H9 (cell line): ENCODE measurements around the gene CCDC187. TPM values are rescaled to one million over a fixed set of nuclear protein-coding genes. Genes with fewer than 3 reads are reported as not detected.

Experiments used
- DNase-seq: peaks from one replicate; pipeline ENCODE4 v3.0.0-alpha.2; 2017
- H2AFZ ChIP-seq: one replicate; pipeline ENCODE4 v1.6.1; 2013; ENCODE audit warnings: mild to moderate bottlenecking, low read length, control low read depth, moderate library complexity
- H2AK5ac ChIP-seq: 2 replicates; pipeline ENCODE4 v1.6.1; 2013; ENCODE audit warnings: low read length, control low read depth, mixed read lengths; ENCODE audit not compliant: insufficient read length
- H2BK120ac ChIP-seq: one replicate; pipeline ENCODE4 v1.6.1; 2013; ENCODE audit warnings: low read depth, mild to moderate bottlenecking, low read length, control low read depth, inconsistent platforms; ENCODE audit not compliant: poor library complexity, severe bottlenecking
- H2BK12ac ChIP-seq: 2 replicates; pipeline ENCODE4 v1.6.1; 2013; ENCODE audit warnings: low read length, control low read depth, mixed read lengths, low read depth; ENCODE audit not compliant: insufficient read length
- H2BK15ac ChIP-seq: 2 replicates; pipeline ENCODE4 v1.6.1; 2013; ENCODE audit warnings: low read depth, low read length, control low read depth
- H2BK20ac ChIP-seq: one replicate; pipeline ENCODE4 v1.6.1; 2013; ENCODE audit warnings: low read depth, mild to moderate bottlenecking, low read length, control low read depth, inconsistent platforms; ENCODE audit not compliant: poor library complexity, severe bottlenecking
- H2BK5ac ChIP-seq: 2 replicates; pipeline ENCODE4 v1.6.1; 2013; ENCODE audit warnings: low read length, control low read depth, mixed read lengths; ENCODE audit not compliant: insufficient read length
- H3K14ac ChIP-seq: 2 replicates; pipeline ENCODE4 v1.6.1; 2013; ENCODE audit warnings: low read length, control low read depth; ENCODE audit not compliant: insufficient read depth
- H3K18ac ChIP-seq: 2 replicates; pipeline ENCODE4 v1.6.1; 2013; ENCODE audit warnings: low read depth, mild to moderate bottlenecking, mixed read lengths, low read length, control low read depth; ENCODE audit not compliant: insufficient read length
- H3K23ac ChIP-seq: 2 replicates; pipeline ENCODE4 v1.6.1; 2013; ENCODE audit warnings: low read length, control low read depth, mixed read lengths, low read depth; ENCODE audit not compliant: insufficient read length
- H3K23me2 ChIP-seq: 2 replicates; pipeline ENCODE4 v1.6.1; 2013; ENCODE audit warnings: low read depth, mild to moderate bottlenecking, mixed read lengths, low read length, control low read depth; ENCODE audit not compliant: insufficient read length, poor library complexity, severe bottlenecking
- H3K27ac ChIP-seq: 2 replicates; pipeline ENCODE4 v1.5.1; 2013; ENCODE audit warnings: low read length, control low read depth, mixed read lengths, low read depth; ENCODE audit not compliant: insufficient read length
- H3K27me3 ChIP-seq: 2 replicates; pipeline ENCODE4 v1.6.1; 2013; ENCODE audit warnings: low read length, control low read depth, inconsistent platforms; ENCODE audit not compliant: insufficient read depth
- H3K4ac ChIP-seq: 2 replicates; pipeline ENCODE4 v1.6.1; 2013; ENCODE audit warnings: low read depth, mild to moderate bottlenecking, control low read depth, inconsistent platforms, low read length, moderate library complexity
- H3K4me1 ChIP-seq: 2 replicates; pipeline ENCODE4 v1.6.1; 2013; ENCODE audit warnings: low read length, control low read depth, inconsistent platforms; ENCODE audit not compliant: insufficient read depth
- H3K4me2 ChIP-seq: 2 replicates; pipeline ENCODE4 v1.6.1; 2013; ENCODE audit warnings: low read length, control low read depth, mixed read lengths; ENCODE audit not compliant: insufficient read length, insufficient read depth
- H3K56ac ChIP-seq: 2 replicates; pipeline ENCODE4 v1.6.1; 2013; ENCODE audit warnings: low read depth, mild to moderate bottlenecking, mixed read lengths, low read length, control low read depth; ENCODE audit not compliant: insufficient read length
- H3K79me1 ChIP-seq: 2 replicates; pipeline ENCODE4 v1.6.1; 2013; ENCODE audit warnings: low read depth, mild to moderate bottlenecking, moderate library complexity, low read length, control low read depth, inconsistent platforms; ENCODE audit not compliant: insufficient read depth, poor library complexity, severe bottlenecking
- H3K79me2 ChIP-seq: 2 replicates; pipeline ENCODE4 v1.6.1; 2013; ENCODE audit warnings: low read length, control low read depth, inconsistent platforms; ENCODE audit not compliant: insufficient read depth
- H3K9ac ChIP-seq: 2 replicates; pipeline ENCODE4 v1.6.1; 2013; ENCODE audit warnings: low read length, control low read depth, mixed read lengths; ENCODE audit not compliant: insufficient read length; ENCODE audit errors: extremely low read depth
- H3K9me3 ChIP-seq: one replicate; pipeline ENCODE4 v1.6.1; 2013; ENCODE audit warnings: low read depth, low read length, inconsistent platforms; ENCODE audit not compliant: control insufficient read depth
- H3T11ph ChIP-seq: one replicate; pipeline ENCODE4 v1.6.1; 2013; ENCODE audit warnings: mild to moderate bottlenecking, low read length, control low read depth, inconsistent platforms
- H4K20me1 ChIP-seq: one replicate; pipeline ENCODE4 v1.6.1; 2013; ENCODE audit not compliant: control insufficient read depth, insufficient read length, insufficient read depth
- H4K5ac ChIP-seq: 2 replicates; pipeline ENCODE4 v1.6.1; 2013; ENCODE audit warnings: low read depth, mild to moderate bottlenecking, mixed read lengths, low read length, control low read depth; ENCODE audit not compliant: insufficient read length
- H4K8ac ChIP-seq: replicated peaks from 2 replicates; pipeline ENCODE4 v1.6.1; 2013; ENCODE audit warnings: low read length, control low read depth, mixed read lengths, low read depth; ENCODE audit not compliant: insufficient read length
- H4K91ac ChIP-seq: 2 replicates; pipeline ENCODE4 v1.6.1; 2013; ENCODE audit warnings: low read depth, mild to moderate bottlenecking, moderate library complexity, mixed read lengths, low read length, control low read depth; ENCODE audit not compliant: insufficient read length
- H3K27ac Mint-ChIP-seq, 3 experiments: 2 replicates in 2 of 3; 3 replicates in 1 of 3; pipeline ENCODE4 v1.8.0; 2020 to 2021; ENCODE audit warnings: mixed read lengths in 3 of 3, mild to moderate bottlenecking in 1 of 3, moderate library complexity in 1 of 3
- H3K27me3 Mint-ChIP-seq: 2 replicates; pipeline ENCODE4 v1.8.0; 2021; ENCODE audit warnings: low read depth, mild to moderate bottlenecking, moderate library complexity, mixed read lengths
- H3K36me3 Mint-ChIP-seq, 3 experiments: 2 replicates in 2 of 3; 3 replicates in 1 of 3; pipeline ENCODE4 v1.8.0; 2020 to 2021; ENCODE audit warnings: low read depth in 3 of 3, mixed read lengths in 3 of 3; ENCODE audit not compliant: insufficient read depth in 1 of 3
- H3K4me1 Mint-ChIP-seq, 2 experiments: 2 replicates each; pipeline ENCODE4 v1.8.0; 2020; ENCODE audit warnings: mixed read lengths in 2 of 2
- H3K4me3 Mint-ChIP-seq, 2 experiments: 2 replicates in 1 of 2; 3 replicates in 1 of 2; pipeline ENCODE4 v1.8.0; 2020 to 2021; ENCODE audit warnings: mild to moderate bottlenecking in 2 of 2, mixed read lengths in 2 of 2, moderate library complexity in 1 of 2
- H3K9me3 Mint-ChIP-seq, 2 experiments: 2 replicates in 1 of 2; 3 replicates in 1 of 2; pipeline ENCODE4 v1.8.0; 2020; ENCODE audit warnings: mild to moderate bottlenecking in 2 of 2, mixed read lengths in 2 of 2, moderate library complexity in 1 of 2
- WGBS: extraction: QIAGEN DNeasy Blood & Tissue Kit; methylation state at CpG from one replicate; pipeline ENCODE4 v1.1.7; 2013; ENCODE audit warnings: missing lambda C conversion rate, low lambda C conversion rate, mixed read lengths; ENCODE audit not compliant: insufficient read length; ENCODE audit errors: extremely low coverage; 5-methylcytosine and 5-hydroxymethylcytosine counted together
- total RNA-seq: library from RNA; stranded (reverse); gene quantifications from 2 replicates; pipeline ENCODE4 v1.2.1, GENCODE V29; 2021
- TF ChIP-seq, protein P1 (sequence below): fragments of 200-600 bp; sonication (generic); conservative IDR thresholded peaks from 3 replicates; pipeline ENCODE4 v1.8.0; 2021; ENCODE audit warnings: antibody characterized with exemption, mild to moderate bottlenecking

The CCDC187 gene
- total RNA-seq, 1 experiment from 2014 or later, result 0.07 TPM

- Histone ChIP-seq H3K79me2 (no peaks in the 10 kb centered on the region), H2BK5ac (no peak overlapping the region), H3K18ac (no peak overlapping the region), H3K27ac (no peak overlapping the region), H2BK12ac (no peak overlapping the region), H2BK120ac (no peak overlapping the region), H2AK5ac (no peak overlapping the region), H2BK15ac (no peak overlapping the region), H4K5ac (no peak overlapping the region), H3K27me3 (no peaks in the 10 kb centered on the region), H4K91ac (no peak overlapping the region), H3K9me3 (no peaks in the 10 kb centered on the region), H3K23ac (no peak overlapping the region), H3K4me2 (no peak overlapping the region), H3K23me2 (no peaks in the 10 kb centered on the region), H3K9ac (no peak overlapping the region), H2BK20ac (no peak overlapping the region), H4K20me1 (no peaks in the 10 kb centered on the region), H3T11ph (no peak overlapping the region), H4K8ac (no peak overlapping the region), H3K4ac (no peak overlapping the region), H3K14ac (no peak overlapping the region), H3K56ac (no peak overlapping the region), H3K79me1 (no peaks in the 10 kb centered on the region), H3K4me1 (no peaks in the 10 kb centered on the region), H2AFZ (no peak overlapping the region)
- TF ChIP-seq, protein P1, sequence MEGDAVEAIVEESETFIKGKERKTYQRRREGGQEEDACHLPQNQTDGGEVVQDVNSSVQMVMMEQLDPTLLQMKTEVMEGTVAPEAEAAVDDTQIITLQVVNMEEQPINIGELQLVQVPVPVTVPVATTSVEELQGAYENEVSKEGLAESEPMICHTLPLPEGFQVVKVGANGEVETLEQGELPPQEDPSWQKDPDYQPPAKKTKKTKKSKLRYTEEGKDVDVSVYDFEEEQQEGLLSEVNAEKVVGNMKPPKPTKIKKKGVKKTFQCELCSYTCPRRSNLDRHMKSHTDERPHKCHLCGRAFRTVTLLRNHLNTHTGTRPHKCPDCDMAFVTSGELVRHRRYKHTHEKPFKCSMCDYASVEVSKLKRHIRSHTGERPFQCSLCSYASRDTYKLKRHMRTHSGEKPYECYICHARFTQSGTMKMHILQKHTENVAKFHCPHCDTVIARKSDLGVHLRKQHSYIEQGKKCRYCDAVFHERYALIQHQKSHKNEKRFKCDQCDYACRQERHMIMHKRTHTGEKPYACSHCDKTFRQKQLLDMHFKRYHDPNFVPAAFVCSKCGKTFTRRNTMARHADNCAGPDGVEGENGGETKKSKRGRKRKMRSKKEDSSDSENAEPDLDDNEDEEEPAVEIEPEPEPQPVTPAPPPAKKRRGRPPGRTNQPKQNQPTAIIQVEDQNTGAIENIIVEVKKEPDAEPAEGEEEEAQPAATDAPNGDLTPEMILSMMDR, result no peak
- no CpG with 5 or more reads among the region's 25 CpGs for WGBS
- Mint-ChIP-seq H3K9me3 (no peaks in the 10 kb centered on the region), H3K4me1 (peaks cover 2 to 22% of the 10 kb centered on the region in 2 experiments), H3K27me3 (no peaks in the 10 kb centered on the region), H3K4me3 (no peak overlapping the region), H3K27ac (no peak overlapping the region), H3K36me3 (no peaks in the 10 kb centered on the region)
- no peak for DNase-seq
Measured at GRCh38 chr9:136254381-136255165, 49.3 kb downstream of the CCDC187 start.
